Neutrophil (primary cell): Measurements from ENCODE around the gene MID1IP1.

Experiments used
- H3K27ac ChIP-seq: fragments of 200-600 bp; sonication (generic); 2 replicates; pipeline ENCODE4 v1.5.1; 2016; ENCODE audit warnings: mild to moderate bottlenecking, moderate library complexity
- H3K27me3 ChIP-seq: fragments of 200-600 bp; sonication (generic); 2 replicates; pipeline ENCODE4 v1.6.0; 2016; ENCODE audit warnings: mild to moderate bottlenecking
- H3K36me3 ChIP-seq: fragments of 200-600 bp; sonication (generic); 2 replicates; pipeline ENCODE4 v1.5.1; 2017
- H3K4me1 ChIP-seq, 2 experiments: fragments of 200-600 bp in 1 of 2; sonication (generic) in 1 of 2; 1 replicate in 1 of 2; 2 replicates in 1 of 2; pipeline versions ENCODE4 v1.5.1 to v1.6.1; 2013 to 2016; ENCODE audit warnings: low read depth in 1 of 2, low read length in 1 of 2, mild to moderate bottlenecking in 1 of 2, moderate library complexity in 1 of 2; ENCODE audit not compliant: control insufficient read depth in 1 of 2, insufficient read depth in 1 of 2
- H3K4me3 ChIP-seq, 2 experiments: fragments of 200-600 bp in 1 of 2; sonication (generic) in 1 of 2; 1 replicate in 1 of 2; 2 replicates in 1 of 2; pipeline ENCODE4 v1.5.1; 2013 to 2016; ENCODE audit warnings: low read depth in 1 of 2, low read length in 1 of 2, mild to moderate bottlenecking in 1 of 2, moderate library complexity in 1 of 2
- H3K9me3 ChIP-seq: fragments of 200-600 bp; sonication (generic); 2 replicates; pipeline ENCODE4 v1.5.1; 2016
- CTCF ChIP-seq: fragments of 200-600 bp; sonication (generic); IDR thresholded peaks from 2 replicates; pipeline ENCODE4 v1.5.1; 2016; ENCODE audit warnings: antibody characterized with exemption

The MID1IP1 gene

GRCh38 chrX:38819163-38819562, 17.9 kb downstream of the MID1IP1 start:
- Histone ChIP-seq H3K4me1 (peaks cover 17 to 22% of the 10 kb centered on the region in 2 experiments), H3K27me3 (no peaks in the 10 kb centered on the region), H3K27ac (no peak overlapping the region), H3K4me3 (no peak overlapping the region), H3K9me3 (no peaks in the 10 kb centered on the region), H3K36me3 (no peaks in the 10 kb centered on the region)
- TF ChIP-seq CTCF = no peak

GRCh38 chrX:38819709-38820108, 18.4 kb downstream of the MID1IP1 start:
- Histone ChIP-seq H3K27ac (no peak overlapping the region), H3K4me3 (no peak overlapping the region), H3K36me3 (no peaks in the 10 kb centered on the region), H3K9me3 (no peaks in the 10 kb centered on the region), H3K4me1 (peaks cover 17 to 22% of the 10 kb centered on the region in 2 experiments), H3K27me3 (no peaks in the 10 kb centered on the region)
- no peak for TF ChIP-seq CTCF

GRCh38 chrX:38820751-38821150, 19.5 kb downstream of the MID1IP1 start:
- no peaks in the 10 kb centered on the region for H3K9me3 ChIP-seq
- H3K27me3 ChIP-seq = no peaks in the 10 kb centered on the region
- no peak overlapping the region for H3K4me3 ChIP-seq
- peaks cover 17 to 22% of the 10 kb centered on the region in 2 experiments for H3K4me1 ChIP-seq
- TF ChIP-seq CTCF = no peak
- H3K27ac ChIP-seq = no peak overlapping the region
- H3K36me3 ChIP-seq = no peaks in the 10 kb centered on the region

GRCh38 chrX:38824176-38824575, 22.9 kb downstream of the MID1IP1 start:
- H3K36me3 ChIP-seq = no peaks in the 10 kb centered on the region
- no peak overlapping the region for H3K27ac ChIP-seq
- TF ChIP-seq CTCF = no peak
- H3K27me3 ChIP-seq = no peaks in the 10 kb centered on the region
- no peaks in the 10 kb centered on the region for H3K9me3 ChIP-seq
- no peak overlapping the region for H3K4me3 ChIP-seq
- H3K4me1 ChIP-seq = no peaks in the 10 kb centered on the region

GRCh38 chrX:38831949-38832348, 30.7 kb downstream of the MID1IP1 start:
- Histone ChIP-seq H3K36me3 (no peaks in the 10 kb centered on the region), H3K27ac (no peak overlapping the region), H3K9me3 (no peaks in the 10 kb centered on the region), H3K4me1 (no peaks in the 10 kb centered on the region), H3K4me3 (no peak overlapping the region), H3K27me3 (no peaks in the 10 kb centered on the region)
- TF ChIP-seq CTCF = no peak

- Histone ChIP-seq H3K9me3 (no peaks in the 10 kb centered on the region), H3K36me3 (no peaks in the 10 kb centered on the region), H3K27ac (no peak overlapping the region), H3K4me1 (no peaks in the 10 kb centered on the region), H3K4me3 (no peak overlapping the region), H3K27me3 (no peaks in the 10 kb centered on the region)
- TF ChIP-seq CTCF = no peak
These were observed 36.1 kb downstream of the MID1IP1 start for GRCh38 chrX:38837389-38837788.
